IPS DF 6.9 (cell line): Measurements from ENCODE around the gene COL26A1.

Experiments
- DNase-seq: peaks from one replicate; pipeline ENCODE4 v3.0.0-alpha.2; 2013; ENCODE audit warnings: low read depth, low spot score
- H3K27ac ChIP-seq: one replicate; pipeline ENCODE4 v1.5.1; 2013; ENCODE audit warnings: low read length, control low read depth
- H3K27me3 ChIP-seq: 2 replicates; pipeline ENCODE4 v1.6.1; 2013; ENCODE audit warnings: mild to moderate bottlenecking, low read length; ENCODE audit not compliant: control insufficient read depth, insufficient read depth
- H3K36me3 ChIP-seq: 2 replicates; pipeline ENCODE4 v1.6.1; 2013; ENCODE audit warnings: low read length; ENCODE audit not compliant: control insufficient read depth, insufficient read depth
- H3K4me1 ChIP-seq: 2 replicates; pipeline ENCODE4 v1.6.1; 2013; ENCODE audit warnings: low read length; ENCODE audit not compliant: control insufficient read depth, insufficient read depth
- H3K4me3 ChIP-seq: 2 replicates; pipeline ENCODE4 v1.5.1; 2013; ENCODE audit warnings: mild to moderate bottlenecking, low read length
- H3K9me3 ChIP-seq: 2 replicates; pipeline ENCODE4 v1.6.1; 2013; ENCODE audit warnings: low read length, inconsistent platforms; ENCODE audit not compliant: control insufficient read depth, insufficient read depth
- WGBS: extraction: QIAGEN DNeasy Blood & Tissue Kit; methylation state at CpG from one replicate; pipeline ENCODE4 v1.1.7; 2013; ENCODE audit warnings: mixed read lengths, missing lambda C conversion rate; ENCODE audit not compliant: insufficient read length, insufficient coverage; 5-methylcytosine and 5-hydroxymethylcytosine counted together

Gene COL26A1

GRCh38 chr7:101550641-101551541, 188.2 kb downstream of the COL26A1 start:
- Histone ChIP-seq H3K4me3 (no peak overlapping the region), H3K9me3 (no peaks in the 10 kb centered on the region), H3K27me3 (no peaks in the 10 kb centered on the region), H3K27ac (no peak overlapping the region), H3K4me1 (no peaks in the 10 kb centered on the region), H3K36me3 (no peaks in the 10 kb centered on the region; the same call in 1 of the 2 replicates)
- no peak for DNase-seq
- WGBS: no CpG with 5 or more reads among the region's 26 CpGs

- DNase-seq: no peak
- no CpG with 5 or more reads among the region's 23 CpGs for WGBS
- Histone ChIP-seq H3K36me3 (no peaks in the 10 kb centered on the region), H3K4me1 (no peaks in the 10 kb centered on the region), H3K4me3 (no peak overlapping the region), H3K27me3 (no peaks in the 10 kb centered on the region), H3K9me3 (no peaks in the 10 kb centered on the region), H3K27ac (no peak overlapping the region)
Measured at GRCh38 chr7:101553018-101553770, 190.5 kb downstream of the COL26A1 start.

- no CpG with 5 or more reads among the region's 8 CpGs for WGBS
- H3K27me3 ChIP-seq: no peaks in the 10 kb centered on the region
- no peak overlapping the region for H3K4me3 ChIP-seq
- H3K4me1 ChIP-seq: no peaks in the 10 kb centered on the region
- no peaks in the 10 kb centered on the region for H3K36me3 ChIP-seq
- H3K9me3 ChIP-seq: no peaks in the 10 kb centered on the region
- no peak overlapping the region for H3K27ac ChIP-seq
- no peak for DNase-seq
Measured at GRCh38 chr7:101553771-101554445, 191.2 kb downstream of the COL26A1 start.

GRCh38 chr7:101554584-101555268, 192.1 kb downstream of the COL26A1 start:
- no peak for DNase-seq
- H3K27me3 ChIP-seq: no peaks in the 10 kb centered on the region
- no peaks in the 10 kb centered on the region for H3K4me1 ChIP-seq
- no peak overlapping the region for H3K4me3 ChIP-seq
- no peak overlapping the region for H3K27ac ChIP-seq
- H3K36me3 ChIP-seq: no peaks in the 10 kb centered on the region
- no peaks in the 10 kb centered on the region for H3K9me3 ChIP-seq
- no CpG with 5 or more reads among the region's 6 CpGs for WGBS

- H3K9me3 ChIP-seq: no peaks in the 10 kb centered on the region
- H3K36me3 ChIP-seq: no peaks in the 10 kb centered on the region
- no peaks in the 10 kb centered on the region for H3K27me3 ChIP-seq
- WGBS: no CpG with 5 or more reads among the region's 12 CpGs
- no peak overlapping the region for H3K27ac ChIP-seq
- H3K4me1 ChIP-seq: no peaks in the 10 kb centered on the region
- H3K4me3 ChIP-seq: no peak overlapping the region; the same call in 1 of the 2 replicates
- DNase-seq: no peak
Measured at GRCh38 chr7:101555269-101555920, 192.7 kb downstream of the COL26A1 start.

- no peaks in the 10 kb centered on the region for H3K4me1 ChIP-seq
- H3K36me3 ChIP-seq: no peaks in the 10 kb centered on the region
- no peaks in the 10 kb centered on the region for H3K9me3 ChIP-seq
- no peak overlapping the region for H3K27ac ChIP-seq
- H3K4me3 ChIP-seq: no peak overlapping the region
- no peaks in the 10 kb centered on the region for H3K27me3 ChIP-seq
- no peak for DNase-seq
- no CpG with 5 or more reads among the region's 3 CpGs for WGBS
Measured at GRCh38 chr7:101555921-101556275, 193.2 kb downstream of the COL26A1 start.

GRCh38 chr7:101556453-101556968, 193.8 kb downstream of the COL26A1 start:
- H3K4me3 ChIP-seq: no peak overlapping the region
- H3K36me3 ChIP-seq: no peaks in the 10 kb centered on the region
- WGBS: no CpG with 5 or more reads among the region's 1 CpG
- H3K9me3 ChIP-seq: no peaks in the 10 kb centered on the region
- no peak overlapping the region for H3K27ac ChIP-seq
- no peak for DNase-seq
- no peaks in the 10 kb centered on the region for H3K27me3 ChIP-seq
- no peaks in the 10 kb centered on the region for H3K4me1 ChIP-seq

GRCh38 chr7:101557421-101557820, 194.7 kb downstream of the COL26A1 start:
- H3K9me3 ChIP-seq: no peaks in the 10 kb centered on the region
- DNase-seq: no peak
- no peaks in the 10 kb centered on the region for H3K36me3 ChIP-seq
- H3K4me3 ChIP-seq: no peak overlapping the region
- H3K27ac ChIP-seq: no peak overlapping the region
- no peaks in the 10 kb centered on the region for H3K4me1 ChIP-seq
- H3K27me3 ChIP-seq: no peaks in the 10 kb centered on the region
- WGBS: no CpG with 5 or more reads among the region's 8 CpGs

- Histone ChIP-seq H3K4me3 (no peak overlapping the region), H3K27ac (no peak overlapping the region), H3K4me1 (no peaks in the 10 kb centered on the region), H3K9me3 (no peaks in the 10 kb centered on the region), H3K27me3 (no peaks in the 10 kb centered on the region), H3K36me3 (no peaks in the 10 kb centered on the region)
- DNase-seq: no peak
- no CpG with 5 or more reads among the region's 9 CpGs for WGBS
Measured at GRCh38 chr7:101557978-101558741, 195.5 kb downstream of the COL26A1 start.
